HEK293 (cell line): Measurements from ENCODE around the gene KIRREL1.

ENCODE experiments used
- GFI1B ChIP-seq: fragments of 450-650 bp; formaldehyde crosslinking; IDR thresholded peaks from 2 replicates; pipeline ENCODE4 v1.5.1; 2016; ENCODE audit warnings: missing biosample characterization, missing genetic modification characterization
- KLF9 ChIP-seq: fragments of 450-650 bp; formaldehyde crosslinking; IDR thresholded peaks from 2 replicates; pipeline ENCODE4 v1.5.1; 2016; ENCODE audit warnings: missing biosample characterization, missing genetic modification characterization, low read depth
- TCF7L2 ChIP-seq: IDR thresholded peaks from 2 replicates; pipeline ENCODE4 v1.6.1; 2011; ENCODE audit warnings: low read depth, mild to moderate bottlenecking, inconsistent platforms, low read length, moderate library complexity, borderline replicate concordance
- ZBTB20 ChIP-seq: fragments of 450-650 bp; formaldehyde crosslinking; IDR thresholded peaks from 2 replicates; pipeline ENCODE4 v1.5.1; 2016; ENCODE audit warnings: missing biosample characterization, missing genetic modification characterization
- ZFP41 ChIP-seq: fragments of 450-650 bp; formaldehyde crosslinking; IDR thresholded peaks from 2 replicates; pipeline ENCODE4 v1.5.1; 2016; ENCODE audit warnings: missing biosample characterization, missing genetic modification characterization, borderline replicate concordance
- ZNF654 ChIP-seq: fragments of 450-650 bp; formaldehyde crosslinking; IDR thresholded peaks from 2 replicates; pipeline ENCODE4 v1.5.1; 2016; ENCODE audit warnings: low read depth, missing biosample characterization, missing genetic modification characterization
- ZNF658 ChIP-seq: fragments of 450-650 bp; formaldehyde crosslinking; IDR thresholded peaks from 2 replicates; pipeline ENCODE4; 2016; ENCODE audit warnings: missing biosample characterization, missing genetic modification characterization
- ZNF768 ChIP-seq: fragments of 450-650 bp; formaldehyde crosslinking; IDR thresholded peaks from 2 replicates; pipeline ENCODE4 v1.5.1; 2018; ENCODE audit warnings: missing biosample characterization, mild to moderate bottlenecking, missing genetic modification characterization
- TF ChIP-seq, protein P1 (sequence below): fragments of 450-650 bp; formaldehyde crosslinking; IDR thresholded peaks from 2 replicates; pipeline ENCODE4 v1.5.1; 2016; ENCODE audit warnings: missing biosample characterization, missing genetic modification characterization
- TF ChIP-seq, protein P2 (sequence below): fragments of 450-650 bp; formaldehyde crosslinking; IDR thresholded peaks from 2 replicates; pipeline ENCODE4 v1.5.1; 2016; ENCODE audit warnings: missing biosample characterization, missing genetic modification characterization
- TF ChIP-seq, protein P3 (sequence below): fragments of 450-650 bp; formaldehyde crosslinking; IDR thresholded peaks from 2 replicates; pipeline ENCODE4 v1.5.1; 2016; ENCODE audit warnings: missing biosample characterization, missing genetic modification characterization
- TF ChIP-seq, protein P4 (sequence below): fragments of 450-650 bp; formaldehyde crosslinking; IDR thresholded peaks from 2 replicates; pipeline ENCODE4 v1.5.1; 2016; ENCODE audit warnings: missing biosample characterization, missing genetic modification characterization
- TF ChIP-seq, protein P5 (sequence below): fragments of 450-650 bp; formaldehyde crosslinking; IDR thresholded peaks from 2 replicates; pipeline ENCODE4 v1.5.1; 2017; ENCODE audit warnings: missing biosample characterization, missing genetic modification characterization
- TF ChIP-seq, protein P6 (sequence below): fragments of 450-650 bp; formaldehyde crosslinking; IDR thresholded peaks from 2 replicates; pipeline ENCODE4 v1.5.1; 2016; ENCODE audit warnings: missing biosample characterization, missing genetic modification characterization

DNA sequence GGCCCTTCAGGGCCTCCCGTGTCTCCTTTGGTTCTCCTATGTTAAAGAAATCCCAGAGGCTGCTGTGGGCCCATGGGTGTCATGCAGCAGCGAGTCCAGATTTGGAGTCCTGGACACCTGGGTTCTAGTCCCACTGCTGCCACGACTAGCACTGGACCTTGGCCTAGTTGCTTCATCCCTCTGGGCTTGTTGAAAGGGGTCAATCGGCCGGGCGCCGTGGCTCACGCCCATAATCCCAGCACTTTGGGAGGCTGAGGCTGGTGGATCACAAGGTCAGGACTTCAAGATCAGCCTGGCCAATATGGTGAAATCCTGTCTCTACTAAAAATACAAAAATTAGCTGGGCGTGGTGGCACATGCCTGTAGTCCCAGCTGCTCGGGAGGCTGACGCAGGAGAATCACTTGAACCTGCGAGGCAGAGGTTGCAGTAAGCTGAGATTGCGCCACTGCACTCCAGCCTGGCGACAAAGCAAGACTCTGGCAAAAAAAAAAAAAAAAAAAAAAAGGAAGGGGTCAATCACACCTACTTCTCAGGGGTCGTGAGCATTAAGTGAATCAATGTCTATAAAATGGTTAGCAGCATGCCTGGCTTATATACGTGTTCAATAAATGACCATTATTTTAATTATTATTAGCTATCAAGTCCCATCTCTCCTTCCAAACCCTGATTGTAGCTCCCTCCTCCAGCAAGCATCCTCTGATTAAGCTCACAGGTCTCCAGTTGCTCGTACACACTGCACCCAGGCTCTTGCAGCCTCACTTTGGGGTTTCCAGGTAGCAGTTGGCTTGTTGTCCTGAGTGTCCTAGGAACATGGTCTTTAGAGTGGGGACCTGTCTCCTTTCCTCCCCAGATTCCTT, 43.8 kb downstream of the KIRREL1 start:
- TF ChIP-seq, protein P1, sequence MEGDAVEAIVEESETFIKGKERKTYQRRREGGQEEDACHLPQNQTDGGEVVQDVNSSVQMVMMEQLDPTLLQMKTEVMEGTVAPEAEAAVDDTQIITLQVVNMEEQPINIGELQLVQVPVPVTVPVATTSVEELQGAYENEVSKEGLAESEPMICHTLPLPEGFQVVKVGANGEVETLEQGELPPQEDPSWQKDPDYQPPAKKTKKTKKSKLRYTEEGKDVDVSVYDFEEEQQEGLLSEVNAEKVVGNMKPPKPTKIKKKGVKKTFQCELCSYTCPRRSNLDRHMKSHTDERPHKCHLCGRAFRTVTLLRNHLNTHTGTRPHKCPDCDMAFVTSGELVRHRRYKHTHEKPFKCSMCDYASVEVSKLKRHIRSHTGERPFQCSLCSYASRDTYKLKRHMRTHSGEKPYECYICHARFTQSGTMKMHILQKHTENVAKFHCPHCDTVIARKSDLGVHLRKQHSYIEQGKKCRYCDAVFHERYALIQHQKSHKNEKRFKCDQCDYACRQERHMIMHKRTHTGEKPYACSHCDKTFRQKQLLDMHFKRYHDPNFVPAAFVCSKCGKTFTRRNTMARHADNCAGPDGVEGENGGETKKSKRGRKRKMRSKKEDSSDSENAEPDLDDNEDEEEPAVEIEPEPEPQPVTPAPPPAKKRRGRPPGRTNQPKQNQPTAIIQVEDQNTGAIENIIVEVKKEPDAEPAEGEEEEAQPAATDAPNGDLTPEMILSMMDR (tag by site-specific recombination) = no peak
- TF ChIP-seq ZBTB20 (tag by site-specific recombination) (no peak), KLF9 (tag by site-specific recombination) (no peak), GFI1B (tag by site-specific recombination) (no peak), ZFP41 (tag by site-specific recombination) (no peak), ZNF654 (tag by site-specific recombination) (no peak), ZNF768 (tag by site-specific recombination) (no peak), TCF7L2 (no peak), ZNF658 (tag by site-specific recombination) (no peak)
- TF ChIP-seq, protein P2, sequence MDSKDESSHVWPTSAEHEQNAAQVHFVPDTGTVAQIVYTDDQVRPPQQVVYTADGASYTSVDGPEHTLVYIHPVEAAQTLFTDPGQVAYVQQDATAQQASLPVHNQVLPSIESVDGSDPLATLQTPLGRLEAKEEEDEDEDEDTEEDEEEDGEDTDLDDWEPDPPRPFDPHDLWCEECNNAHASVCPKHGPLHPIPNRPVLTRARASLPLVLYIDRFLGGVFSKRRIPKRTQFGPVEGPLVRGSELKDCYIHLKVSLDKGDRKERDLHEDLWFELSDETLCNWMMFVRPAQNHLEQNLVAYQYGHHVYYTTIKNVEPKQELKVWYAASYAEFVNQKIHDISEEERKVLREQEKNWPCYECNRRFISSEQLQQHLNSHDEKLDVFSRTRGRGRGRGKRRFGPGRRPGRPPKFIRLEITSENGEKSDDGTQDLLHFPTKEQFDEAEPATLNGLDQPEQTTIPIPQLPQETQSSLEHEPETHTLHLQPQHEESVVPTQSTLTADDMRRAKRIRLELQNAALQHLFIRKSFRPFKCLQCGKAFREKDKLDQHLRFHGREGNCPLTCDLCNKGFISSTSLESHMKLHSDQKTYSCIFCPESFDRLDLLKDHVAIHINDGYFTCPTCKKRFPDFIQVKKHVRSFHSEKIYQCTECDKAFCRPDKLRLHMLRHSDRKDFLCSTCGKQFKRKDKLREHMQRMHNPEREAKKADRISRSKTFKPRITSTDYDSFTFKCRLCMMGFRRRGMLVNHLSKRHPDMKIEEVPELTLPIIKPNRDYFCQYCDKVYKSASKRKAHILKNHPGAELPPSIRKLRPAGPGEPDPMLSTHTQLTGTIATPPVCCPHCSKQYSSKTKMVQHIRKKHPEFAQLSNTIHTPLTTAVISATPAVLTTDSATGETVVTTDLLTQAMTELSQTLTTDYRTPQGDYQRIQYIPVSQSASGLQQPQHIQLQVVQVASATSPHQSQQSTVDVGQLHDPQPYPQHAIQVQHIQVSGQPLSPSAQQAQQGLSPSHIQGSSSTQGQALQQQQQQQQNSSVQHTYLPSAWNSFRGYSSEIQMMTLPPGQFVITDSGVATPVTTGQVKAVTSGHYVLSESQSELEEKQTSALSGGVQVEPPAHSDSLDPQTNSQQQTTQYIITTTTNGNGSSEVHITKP (tag by site-specific recombination) = no peak
- TF ChIP-seq, protein P3, sequence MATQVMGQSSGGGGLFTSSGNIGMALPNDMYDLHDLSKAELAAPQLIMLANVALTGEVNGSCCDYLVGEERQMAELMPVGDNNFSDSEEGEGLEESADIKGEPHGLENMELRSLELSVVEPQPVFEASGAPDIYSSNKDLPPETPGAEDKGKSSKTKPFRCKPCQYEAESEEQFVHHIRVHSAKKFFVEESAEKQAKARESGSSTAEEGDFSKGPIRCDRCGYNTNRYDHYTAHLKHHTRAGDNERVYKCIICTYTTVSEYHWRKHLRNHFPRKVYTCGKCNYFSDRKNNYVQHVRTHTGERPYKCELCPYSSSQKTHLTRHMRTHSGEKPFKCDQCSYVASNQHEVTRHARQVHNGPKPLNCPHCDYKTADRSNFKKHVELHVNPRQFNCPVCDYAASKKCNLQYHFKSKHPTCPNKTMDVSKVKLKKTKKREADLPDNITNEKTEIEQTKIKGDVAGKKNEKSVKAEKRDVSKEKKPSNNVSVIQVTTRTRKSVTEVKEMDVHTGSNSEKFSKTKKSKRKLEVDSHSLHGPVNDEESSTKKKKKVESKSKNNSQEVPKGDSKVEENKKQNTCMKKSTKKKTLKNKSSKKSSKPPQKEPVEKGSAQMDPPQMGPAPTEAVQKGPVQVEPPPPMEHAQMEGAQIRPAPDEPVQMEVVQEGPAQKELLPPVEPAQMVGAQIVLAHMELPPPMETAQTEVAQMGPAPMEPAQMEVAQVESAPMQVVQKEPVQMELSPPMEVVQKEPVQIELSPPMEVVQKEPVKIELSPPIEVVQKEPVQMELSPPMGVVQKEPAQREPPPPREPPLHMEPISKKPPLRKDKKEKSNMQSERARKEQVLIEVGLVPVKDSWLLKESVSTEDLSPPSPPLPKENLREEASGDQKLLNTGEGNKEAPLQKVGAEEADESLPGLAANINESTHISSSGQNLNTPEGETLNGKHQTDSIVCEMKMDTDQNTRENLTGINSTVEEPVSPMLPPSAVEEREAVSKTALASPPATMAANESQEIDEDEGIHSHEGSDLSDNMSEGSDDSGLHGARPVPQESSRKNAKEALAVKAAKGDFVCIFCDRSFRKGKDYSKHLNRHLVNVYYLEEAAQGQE (tag by site-specific recombination) = no peak
- TF ChIP-seq, protein P4, sequence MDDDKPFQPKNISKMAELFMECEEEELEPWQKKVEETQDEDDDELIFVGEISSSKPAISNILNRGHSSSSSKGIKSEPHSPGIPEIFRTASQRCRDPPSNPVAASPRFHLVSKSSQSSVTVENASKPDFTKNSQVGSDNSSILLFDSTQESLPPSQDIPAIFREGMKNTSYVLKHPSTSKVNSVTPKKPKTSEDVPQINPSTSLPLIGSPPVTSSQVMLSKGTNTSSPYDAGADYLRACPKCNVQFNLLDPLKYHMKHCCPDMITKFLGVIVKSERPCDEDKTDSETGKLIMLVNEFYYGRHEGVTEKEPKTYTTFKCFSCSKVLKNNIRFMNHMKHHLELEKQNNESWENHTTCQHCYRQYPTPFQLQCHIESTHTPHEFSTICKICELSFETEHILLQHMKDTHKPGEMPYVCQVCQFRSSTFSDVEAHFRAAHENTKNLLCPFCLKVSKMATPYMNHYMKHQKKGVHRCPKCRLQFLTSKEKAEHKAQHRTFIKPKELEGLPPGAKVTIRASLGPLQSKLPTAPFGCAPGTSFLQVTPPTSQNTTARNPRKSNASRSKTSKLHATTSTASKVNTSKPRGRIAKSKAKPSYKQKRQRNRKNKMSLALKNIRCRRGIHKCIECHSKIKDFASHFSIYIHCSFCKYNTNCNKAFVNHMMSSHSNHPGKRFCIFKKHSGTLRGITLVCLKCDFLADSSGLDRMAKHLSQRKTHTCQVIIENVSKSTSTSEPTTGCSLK (tag by site-specific recombination) = no peak
- TF ChIP-seq, protein P5, sequence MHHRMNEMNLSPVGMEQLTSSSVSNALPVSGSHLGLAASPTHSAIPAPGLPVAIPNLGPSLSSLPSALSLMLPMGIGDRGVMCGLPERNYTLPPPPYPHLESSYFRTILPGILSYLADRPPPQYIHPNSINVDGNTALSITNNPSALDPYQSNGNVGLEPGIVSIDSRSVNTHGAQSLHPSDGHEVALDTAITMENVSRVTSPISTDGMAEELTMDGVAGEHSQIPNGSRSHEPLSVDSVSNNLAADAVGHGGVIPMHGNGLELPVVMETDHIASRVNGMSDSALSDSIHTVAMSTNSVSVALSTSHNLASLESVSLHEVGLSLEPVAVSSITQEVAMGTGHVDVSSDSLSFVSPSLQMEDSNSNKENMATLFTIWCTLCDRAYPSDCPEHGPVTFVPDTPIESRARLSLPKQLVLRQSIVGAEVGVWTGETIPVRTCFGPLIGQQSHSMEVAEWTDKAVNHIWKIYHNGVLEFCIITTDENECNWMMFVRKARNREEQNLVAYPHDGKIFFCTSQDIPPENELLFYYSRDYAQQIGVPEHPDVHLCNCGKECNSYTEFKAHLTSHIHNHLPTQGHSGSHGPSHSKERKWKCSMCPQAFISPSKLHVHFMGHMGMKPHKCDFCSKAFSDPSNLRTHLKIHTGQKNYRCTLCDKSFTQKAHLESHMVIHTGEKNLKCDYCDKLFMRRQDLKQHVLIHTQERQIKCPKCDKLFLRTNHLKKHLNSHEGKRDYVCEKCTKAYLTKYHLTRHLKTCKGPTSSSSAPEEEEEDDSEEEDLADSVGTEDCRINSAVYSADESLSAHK (tag by site-specific recombination) = no peak
- TF ChIP-seq, protein P6, sequence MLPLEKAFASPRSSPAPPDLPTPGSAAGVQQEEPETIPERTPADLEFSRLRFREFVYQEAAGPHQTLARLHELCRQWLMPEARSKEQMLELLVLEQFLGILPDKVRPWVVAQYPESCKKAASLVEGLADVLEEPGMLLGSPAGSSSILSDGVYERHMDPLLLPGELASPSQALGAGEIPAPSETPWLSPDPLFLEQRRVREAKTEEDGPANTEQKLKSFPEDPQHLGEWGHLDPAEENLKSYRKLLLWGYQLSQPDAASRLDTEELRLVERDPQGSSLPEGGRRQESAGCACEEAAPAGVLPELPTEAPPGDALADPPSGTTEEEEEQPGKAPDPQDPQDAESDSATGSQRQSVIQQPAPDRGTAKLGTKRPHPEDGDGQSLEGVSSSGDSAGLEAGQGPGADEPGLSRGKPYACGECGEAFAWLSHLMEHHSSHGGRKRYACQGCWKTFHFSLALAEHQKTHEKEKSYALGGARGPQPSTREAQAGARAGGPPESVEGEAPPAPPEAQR (tag by site-specific recombination) = no peak
